HepG2 (cell line): ENCODE results near the gene LMAN2L. TPM values are rescaled to one million over a fixed set of nuclear protein-coding genes. Genes with fewer than 3 reads are reported as not detected.
A peak's percentile ranks its signal among the peaks of the same experiment; 100 is the strongest.

Experiments
- CREM ChIP-seq, 2 experiments: sonication (generic) in 1 of 2; formaldehyde crosslinking in 1 of 2; IDR thresholded peaks; 2 replicates each; pipeline versions ENCODE4 v1.4.0 to v1.6.1; 2016 to 2020; ENCODE audit warnings: antibody characterized with exemption in 1 of 2, mild to moderate bottlenecking in 1 of 2, missing genetic modification reagents in 1 of 2
- DMAP1 ChIP-seq: IDR thresholded peaks from 2 replicates; pipeline ENCODE4 v1.6.1; 2016
- EED ChIP-seq: sonication (generic); formaldehyde crosslinking; IDR thresholded peaks from 2 replicates; pipeline ENCODE4 v1.5.0; 2020; ENCODE audit warnings: mild to moderate bottlenecking, missing genetic modification reagents
- FIP1L1 ChIP-seq: fragments of 200-400 bp; formaldehyde crosslinking; IDR thresholded peaks from 2 replicates; pipeline ENCODE4 v1.6.1; 2018; ENCODE audit warnings: low read depth, mild to moderate bottlenecking, low read length, moderate library complexity, borderline replicate concordance; ENCODE audit not compliant: insufficient read depth
- HOXA5 ChIP-seq: sonication (generic); formaldehyde crosslinking; IDR thresholded peaks from 2 replicates; pipeline ENCODE4 v1.4.0; 2020; ENCODE audit warnings: missing genetic modification reagents
- KLF6 ChIP-seq: IDR thresholded peaks from 2 replicates; pipeline ENCODE4 v1.8.0; 2016; ENCODE audit warnings: missing biosample characterization, missing genetic modification reagents
- MIER2 ChIP-seq: IDR thresholded peaks from 2 replicates; pipeline ENCODE4 v1.6.1; 2016; ENCODE audit warnings: missing biosample characterization, missing genetic modification reagents
- SOX13 ChIP-seq, 3 experiments: fragments of 450-650 bp in 1 of 3; sonication (generic) in 1 of 3; formaldehyde crosslinking in 1 of 3; IDR thresholded peaks in 2 of 3; conservative IDR thresholded peaks in 1 of 3; 2 replicates each; pipeline versions ENCODE4 v1.5.0 to v1.6.1; 2016 to 2020; ENCODE audit warnings: antibody characterized with exemption in 1 of 3, mild to moderate bottlenecking in 1 of 3, missing compliant biosample characterization in 1 of 3, missing genetic modification reagents in 1 of 3, moderate library complexity in 1 of 3
- ZNF12 ChIP-seq: sonication (generic); formaldehyde crosslinking; IDR thresholded peaks from 2 replicates; pipeline ENCODE4 v1.5.0; 2020; ENCODE audit warnings: missing genetic modification reagents
- ZNF468 ChIP-seq: sonication (generic); formaldehyde crosslinking; IDR thresholded peaks from 2 replicates; pipeline ENCODE4 v1.8.0; 2022; ENCODE audit warnings: mild to moderate bottlenecking, moderate library complexity, missing genetic modification reagents
- ZNF562 ChIP-seq: sonication (generic); formaldehyde crosslinking; IDR thresholded peaks from 2 replicates; pipeline ENCODE4 v1.8.0; 2022; ENCODE audit warnings: missing genetic modification reagents, borderline replicate concordance
- ZNF660 ChIP-seq: sonication (generic); formaldehyde crosslinking; IDR thresholded peaks from 2 replicates; pipeline ENCODE4 v1.5.1; 2020; ENCODE audit warnings: mild to moderate bottlenecking, low read depth, missing genetic modification reagents, borderline replicate concordance
- ZNF670 ChIP-seq: sonication (generic); formaldehyde crosslinking; IDR thresholded peaks from 2 replicates; pipeline ENCODE4 v1.8.0; 2022; ENCODE audit warnings: mild to moderate bottlenecking, missing genetic modification reagents, borderline replicate concordance
- polyA plus RNA-seq, 8 experiments: library from polyadenylated mRNA; depleted of rRNA in 3 of 8; stranded (reverse) in 7 of 8; unstranded in 1 of 8; fragments of >200 nt; fragmentation: Illumina TruSeq in 4 of 8; extraction: Trizol in 4 of 8; gene quantifications; 2 replicates each; pipeline versions ENCODE4 v1.2.1 to v1.2.3, GENCODE V29; 2011 to 2016; ENCODE audit warnings: low read depth in 4 of 8, missing spikeins in 1 of 8, mixed read lengths in 1 of 8; ENCODE audit not compliant: insufficient read depth in 1 of 8
- total RNA-seq, 5 experiments: library from RNA; depleted of rRNA; stranded (reverse); fragments of >200 nt; fragmentation: Illumina TruSeq; extraction: Trizol; gene quantifications; 2 replicates each; pipeline ENCODE4 v1.2.3, GENCODE V29; 2016; ENCODE audit warnings: low read depth in 1 of 5
- TF ChIP-seq, protein P1 (sequence below): sonication (generic); formaldehyde crosslinking; IDR thresholded peaks from 2 replicates; pipeline ENCODE4 v1.4.0; 2020; ENCODE audit warnings: mild to moderate bottlenecking, low read depth, missing genetic modification reagents
- TF ChIP-seq, protein P2 (sequence below): sonication (generic); formaldehyde crosslinking; IDR thresholded peaks from 2 replicates; pipeline ENCODE4 v1.4.0; 2020; ENCODE audit warnings: missing genetic modification reagents; ENCODE audit errors: not compliant biosample characterization
- TF ChIP-seq, protein P3 (sequence below): IDR thresholded peaks from 2 replicates; pipeline ENCODE4 v1.6.1; 2016; ENCODE audit warnings: control low read depth
- TF ChIP-seq, protein P4 (sequence below): sonication (generic); formaldehyde crosslinking; IDR thresholded peaks from 2 replicates; pipeline ENCODE4 v1.5.0; 2020; ENCODE audit warnings: mild to moderate bottlenecking, missing genetic modification reagents, borderline replicate concordance

The LMAN2L gene
- total and polyA plus RNA-seq, 2 of the 13 experiments (the other 11 are each of a cell fraction or from before 2014, with no cell fraction given): 39.1 to 57.9 TPM

DNA sequence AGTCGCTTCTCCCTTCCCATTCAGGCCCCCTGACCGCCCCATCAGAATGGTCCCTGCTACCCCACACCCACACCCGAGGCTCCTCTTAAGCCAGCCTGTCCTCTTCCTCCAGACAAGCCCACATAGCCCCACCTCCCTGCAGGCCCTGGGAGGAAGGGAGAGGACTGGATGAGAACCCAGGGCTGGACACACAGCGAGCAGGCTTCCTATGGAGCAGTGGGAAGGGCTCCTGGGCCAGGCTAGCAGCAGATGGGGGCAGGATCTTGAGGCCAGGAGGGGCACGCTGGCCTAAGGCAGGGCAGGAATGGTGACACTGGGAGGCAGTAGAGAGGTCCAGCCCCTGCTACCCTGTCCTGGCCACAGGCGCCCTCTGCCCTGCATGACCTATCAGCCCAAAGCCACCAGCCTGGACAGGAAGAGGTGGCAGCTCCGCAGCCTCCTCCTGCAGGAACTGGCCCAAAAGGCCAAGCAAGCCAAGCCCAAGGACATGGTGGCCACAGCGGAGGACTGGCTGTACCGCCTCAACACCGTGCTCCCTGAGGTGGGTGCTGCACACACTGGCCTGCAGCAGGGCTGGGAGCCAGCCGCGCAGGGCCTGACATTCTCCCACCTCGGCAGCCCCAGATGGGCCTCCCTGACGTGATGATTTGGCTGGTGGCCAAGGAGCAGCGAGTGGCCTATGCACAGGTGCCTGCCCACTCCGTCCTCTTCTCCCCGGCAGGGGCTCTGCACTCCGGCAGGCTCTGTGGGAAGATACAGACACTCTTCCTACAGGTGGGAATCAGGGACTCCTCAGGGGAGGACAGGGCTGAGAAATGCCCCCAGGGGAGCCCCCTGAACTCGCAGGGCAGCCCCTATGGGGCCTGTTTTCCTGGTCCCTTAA lies 54.0 kb downstream of the LMAN2L start (continued):
- TF ChIP-seq, protein P1, sequence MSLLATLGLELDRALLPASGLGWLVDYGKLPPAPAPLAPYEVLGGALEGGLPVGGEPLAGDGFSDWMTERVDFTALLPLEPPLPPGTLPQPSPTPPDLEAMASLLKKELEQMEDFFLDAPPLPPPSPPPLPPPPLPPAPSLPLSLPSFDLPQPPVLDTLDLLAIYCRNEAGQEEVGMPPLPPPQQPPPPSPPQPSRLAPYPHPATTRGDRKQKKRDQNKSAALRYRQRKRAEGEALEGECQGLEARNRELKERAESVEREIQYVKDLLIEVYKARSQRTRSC (CRISPR knock-in tag): 0 out of 2 replicates have a peak, but pooled peaks have one; percentile 25
- TF ChIP-seq FIP1L1 (no peak), SOX13 (IDR thresholded peaks at IDR 0.05) (no peak), SOX13 (CRISPR knock-in tag; conservative IDR thresholded peaks at IDR 0.05 in 1 of 2, IDR thresholded peaks at IDR 0.05 in 1 of 2) (0 out of 4 replicates have a peak, but pooled peaks of 1 of the 2 experiments have one; percentile 32), ZNF660 (no peak), ZNF670 (CRISPR knock-in tag) (no peak), ZNF12 (CRISPR knock-in tag) (no peak), ZNF562 (CRISPR knock-in tag) (no peak), MIER2 (CRISPR knock-in tag) (no peak), CREM (IDR thresholded peaks at IDR 0.05) (no peak; the same call in 1 of the 2 replicates), CREM (CRISPR knock-in tag; IDR thresholded peaks at IDR 0.05) (no peak), KLF6 (CRISPR knock-in tag) (no peak), EED (CRISPR knock-in tag) (peak; percentile 18; the same call in 1 of the 2 replicates), ZNF468 (CRISPR knock-in tag) (peak; percentile 67; the same call in 1 of the 2 replicates), DMAP1 (no peak; the same call in 1 of the 2 replicates), HOXA5 (CRISPR knock-in tag) (no peak)
- TF ChIP-seq, protein P2, sequence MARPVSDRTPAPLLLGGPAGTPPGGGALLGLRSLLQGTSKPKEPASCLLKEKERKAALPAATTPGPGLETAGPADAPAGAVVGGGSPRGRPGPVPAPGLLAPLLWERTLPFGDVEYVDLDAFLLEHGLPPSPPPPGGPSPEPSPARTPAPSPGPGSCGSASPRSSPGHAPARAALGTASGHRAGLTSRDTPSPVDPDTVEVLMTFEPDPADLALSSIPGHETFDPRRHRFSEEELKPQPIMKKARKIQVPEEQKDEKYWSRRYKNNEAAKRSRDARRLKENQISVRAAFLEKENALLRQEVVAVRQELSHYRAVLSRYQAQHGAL (CRISPR knock-in tag): no peak
- TF ChIP-seq, protein P3, sequence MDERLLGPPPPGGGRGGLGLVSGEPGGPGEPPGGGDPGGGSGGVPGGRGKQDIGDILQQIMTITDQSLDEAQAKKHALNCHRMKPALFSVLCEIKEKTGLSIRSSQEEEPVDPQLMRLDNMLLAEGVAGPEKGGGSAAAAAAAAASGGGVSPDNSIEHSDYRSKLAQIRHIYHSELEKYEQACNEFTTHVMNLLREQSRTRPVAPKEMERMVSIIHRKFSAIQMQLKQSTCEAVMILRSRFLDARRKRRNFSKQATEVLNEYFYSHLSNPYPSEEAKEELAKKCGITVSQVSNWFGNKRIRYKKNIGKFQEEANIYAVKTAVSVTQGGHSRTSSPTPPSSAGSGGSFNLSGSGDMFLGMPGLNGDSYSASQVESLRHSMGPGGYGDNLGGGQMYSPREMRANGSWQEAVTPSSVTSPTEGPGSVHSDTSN (CRISPR knock-in tag): no peak
- TF ChIP-seq, protein P4, sequence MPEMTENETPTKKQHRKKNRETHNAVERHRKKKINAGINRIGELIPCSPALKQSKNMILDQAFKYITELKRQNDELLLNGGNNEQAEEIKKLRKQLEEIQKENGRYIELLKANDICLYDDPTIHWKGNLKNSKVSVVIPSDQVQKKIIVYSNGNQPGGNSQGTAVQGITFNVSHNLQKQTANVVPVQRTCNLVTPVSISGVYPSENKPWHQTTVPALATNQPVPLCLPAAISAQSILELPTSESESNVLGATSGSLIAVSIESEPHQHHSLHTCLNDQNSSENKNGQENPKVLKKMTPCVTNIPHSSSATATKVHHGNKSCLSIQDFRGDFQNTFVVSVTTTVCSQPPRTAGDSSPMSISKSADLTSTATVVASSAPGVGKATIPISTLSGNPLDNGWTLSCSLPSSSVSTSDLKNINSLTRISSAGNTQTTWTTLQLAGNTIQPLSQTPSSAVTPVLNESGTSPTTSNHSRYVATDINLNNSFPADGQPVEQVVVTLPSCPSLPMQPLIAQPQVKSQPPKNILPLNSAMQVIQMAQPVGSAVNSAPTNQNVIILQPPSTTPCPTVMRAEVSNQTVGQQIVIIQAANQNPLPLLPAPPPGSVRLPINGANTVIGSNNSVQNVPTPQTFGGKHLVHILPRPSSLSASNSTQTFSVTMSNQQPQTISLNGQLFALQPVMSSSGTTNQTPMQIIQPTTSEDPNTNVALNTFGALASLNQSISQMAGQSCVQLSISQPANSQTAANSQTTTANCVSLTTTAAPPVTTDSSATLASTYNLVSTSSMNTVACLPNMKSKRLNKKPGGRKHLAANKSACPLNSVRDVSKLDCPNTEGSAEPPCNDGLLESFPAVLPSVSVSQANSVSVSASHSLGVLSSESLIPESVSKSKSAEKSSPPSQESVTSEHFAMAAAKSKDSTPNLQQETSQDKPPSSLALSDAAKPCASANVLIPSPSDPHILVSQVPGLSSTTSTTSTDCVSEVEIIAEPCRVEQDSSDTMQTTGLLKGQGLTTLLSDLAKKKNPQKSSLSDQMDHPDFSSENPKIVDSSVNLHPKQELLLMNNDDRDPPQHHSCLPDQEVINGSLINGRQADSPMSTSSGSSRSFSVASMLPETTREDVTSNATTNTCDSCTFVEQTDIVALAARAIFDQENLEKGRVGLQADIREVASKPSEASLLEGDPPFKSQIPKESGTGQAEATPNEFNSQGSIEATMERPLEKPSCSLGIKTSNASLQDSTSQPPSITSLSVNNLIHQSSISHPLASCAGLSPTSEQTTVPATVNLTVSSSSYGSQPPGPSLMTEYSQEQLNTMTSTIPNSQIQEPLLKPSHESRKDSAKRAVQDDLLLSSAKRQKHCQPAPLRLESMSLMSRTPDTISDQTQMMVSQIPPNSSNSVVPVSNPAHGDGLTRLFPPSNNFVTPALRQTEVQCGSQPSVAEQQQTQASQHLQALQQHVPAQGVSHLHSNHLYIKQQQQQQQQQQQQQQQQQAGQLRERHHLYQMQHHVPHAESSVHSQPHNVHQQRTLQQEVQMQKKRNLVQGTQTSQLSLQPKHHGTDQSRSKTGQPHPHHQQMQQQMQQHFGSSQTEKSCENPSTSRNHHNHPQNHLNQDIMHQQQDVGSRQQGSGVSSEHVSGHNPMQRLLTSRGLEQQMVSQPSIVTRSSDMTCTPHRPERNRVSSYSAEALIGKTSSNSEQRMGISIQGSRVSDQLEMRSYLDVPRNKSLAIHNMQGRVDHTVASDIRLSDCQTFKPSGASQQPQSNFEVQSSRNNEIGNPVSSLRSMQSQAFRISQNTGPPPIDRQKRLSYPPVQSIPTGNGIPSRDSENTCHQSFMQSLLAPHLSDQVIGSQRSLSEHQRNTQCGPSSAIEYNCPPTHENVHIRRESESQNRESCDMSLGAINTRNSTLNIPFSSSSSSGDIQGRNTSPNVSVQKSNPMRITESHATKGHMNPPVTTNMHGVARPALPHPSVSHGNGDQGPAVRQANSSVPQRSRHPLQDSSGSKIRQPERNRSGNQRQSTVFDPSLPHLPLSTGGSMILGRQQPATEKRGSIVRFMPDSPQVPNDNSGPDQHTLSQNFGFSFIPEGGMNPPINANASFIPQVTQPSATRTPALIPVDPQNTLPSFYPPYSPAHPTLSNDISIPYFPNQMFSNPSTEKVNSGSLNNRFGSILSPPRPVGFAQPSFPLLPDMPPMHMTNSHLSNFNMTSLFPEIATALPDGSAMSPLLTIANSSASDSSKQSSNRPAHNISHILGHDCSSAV (CRISPR knock-in tag): peak; percentile 96; the same call in 1 of the 2 replicates
